Activated T-helper 1 cell treated with anti-CD3 and anti-CD28 coated beads, Interleukin-12 subunit alpha, Interleukin-12 subunit beta, Interleukin-2, Interleukin-4 antibody, amounts not matched to agents 30 ng/mL and 10 ng/mL and 1 ng/mL, durations not matched to agents 14 hours and 24 hours and 36 hours (primary cell): Measurements from ENCODE around the gene S100A14. TPM values are rescaled to one million over a fixed set of nuclear protein-coding genes. Genes with fewer than 3 reads are reported as not detected.
A peak's percentile ranks its signal among the peaks of the same experiment; 100 is the strongest.
"Not testable (repeated sequence)": the region's sequence is repeated elsewhere in the genome, so short reads cannot be mapped to it uniquely, and the experiment has no call there.

ENCODE experiments used
- DNase-seq: peaks from one replicate; pipeline ENCODE4 v3.0.0; 2021; ENCODE audit warnings: low spot score
- H3K27ac Mint-ChIP-seq: one replicate; pipeline ENCODE4 v1.8.0; 2021; ENCODE audit warnings: mild to moderate bottlenecking, mixed read lengths
- H3K27me3 Mint-ChIP-seq: one replicate; pipeline ENCODE4 v1.8.0; 2022; ENCODE audit warnings: mild to moderate bottlenecking, moderate library complexity, mixed read lengths; ENCODE audit not compliant: insufficient read depth
- H3K36me3 Mint-ChIP-seq: one replicate; pipeline ENCODE4 v1.8.0; 2021; ENCODE audit warnings: low read depth, mixed read lengths
- H3K4me1 Mint-ChIP-seq: one replicate; pipeline ENCODE4 v1.8.0; 2021; ENCODE audit warnings: low read depth, mixed read lengths
- H3K4me3 Mint-ChIP-seq: one replicate; pipeline ENCODE4 v1.8.0; 2021; ENCODE audit warnings: mild to moderate bottlenecking, moderate library complexity, mixed read lengths
- H3K9me3 Mint-ChIP-seq: one replicate; pipeline ENCODE4 v1.8.0; 2021; ENCODE audit warnings: mixed read lengths
- intact Hi-C: fragments of 100-400 bp; cut with micrococcal nuclease; formaldehyde crosslinking; loops from one replicate; pipeline ENCODE4 v1.15.1; 2024
- total RNA-seq: library from RNA; stranded (reverse); gene quantifications from 2 replicates; pipeline ENCODE4 v1.2.3, GENCODE V29; 2022

S100A14 gene
- total RNA-seq, 1 donor from 2014 or later, result 0.16 TPM

DNA sequence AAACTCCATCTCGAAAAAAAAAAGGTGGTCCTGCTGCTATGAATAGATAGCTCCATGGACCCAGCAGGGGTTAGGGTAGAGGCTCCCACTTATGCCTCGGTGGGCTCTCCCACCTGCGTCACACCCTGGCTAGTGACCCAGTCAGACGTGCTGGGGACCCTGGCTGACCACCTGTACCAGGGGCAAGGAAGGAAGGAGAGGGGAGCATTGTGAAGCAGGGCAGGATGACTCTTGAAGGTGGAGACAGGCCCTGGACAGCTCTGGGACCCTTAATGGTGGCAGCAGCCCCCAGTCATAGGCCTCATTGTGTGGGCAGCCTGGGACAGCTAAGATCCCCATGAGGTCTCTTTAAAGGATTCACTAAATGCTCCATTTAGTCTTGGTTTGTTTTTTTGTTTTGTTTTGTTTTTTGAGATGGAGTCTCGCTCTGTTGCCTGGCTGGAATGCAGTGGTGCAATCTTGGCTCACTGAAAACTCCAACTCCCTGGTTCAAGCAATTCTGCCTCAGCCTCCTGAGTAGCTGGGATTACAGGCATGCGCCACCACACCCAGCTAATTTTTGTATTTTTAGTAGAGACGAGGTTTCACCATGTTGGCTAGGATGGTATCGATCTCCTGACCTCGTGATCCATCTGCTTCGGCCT is 32.0 kb upstream of the S100A14 start:
- Mint-ChIP-seq H3K27me3 (no peaks in the 10 kb centered on the region), H3K36me3 (peaks cover 35% of the 10 kb centered on the region), H3K27ac (no peak overlapping the region), H3K4me3 (no peak overlapping the region), H3K4me1 (peaks cover 23% of the 10 kb centered on the region), H3K9me3 (no peaks in the 10 kb centered on the region)
- no peak for DNase-seq
- intact Hi-C loops, result no loop called here

DNA sequence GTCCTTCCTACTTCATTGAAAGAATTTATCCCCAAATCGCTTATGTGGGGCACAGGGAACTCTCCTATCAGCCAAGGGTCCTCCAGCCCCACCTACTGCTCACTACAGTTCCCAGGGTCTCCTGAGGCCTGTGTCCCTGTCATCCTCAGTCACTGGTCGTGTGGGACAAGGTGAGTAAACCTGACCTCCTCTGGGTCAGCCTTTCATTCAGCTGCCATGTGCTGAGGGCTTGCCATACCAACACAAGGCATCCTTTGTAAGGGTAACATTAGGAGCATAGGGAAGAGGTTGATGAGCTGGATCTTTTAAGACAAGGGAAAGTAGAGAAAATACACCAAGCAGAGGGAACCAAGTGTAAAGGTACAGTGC is 31.2 kb upstream of the S100A14 start:
- Mint-ChIP-seq H3K4me1 (peaks cover 27% of the 10 kb centered on the region), H3K27ac (no peak overlapping the region), H3K4me3 (peak overlapping the region; percentile 8), H3K36me3 (peaks cover 40% of the 10 kb centered on the region), H3K9me3 (no peaks in the 10 kb centered on the region), H3K27me3 (no peaks in the 10 kb centered on the region)
- intact Hi-C loops, result no loop called here
- DNase-seq, result no peak

DNA sequence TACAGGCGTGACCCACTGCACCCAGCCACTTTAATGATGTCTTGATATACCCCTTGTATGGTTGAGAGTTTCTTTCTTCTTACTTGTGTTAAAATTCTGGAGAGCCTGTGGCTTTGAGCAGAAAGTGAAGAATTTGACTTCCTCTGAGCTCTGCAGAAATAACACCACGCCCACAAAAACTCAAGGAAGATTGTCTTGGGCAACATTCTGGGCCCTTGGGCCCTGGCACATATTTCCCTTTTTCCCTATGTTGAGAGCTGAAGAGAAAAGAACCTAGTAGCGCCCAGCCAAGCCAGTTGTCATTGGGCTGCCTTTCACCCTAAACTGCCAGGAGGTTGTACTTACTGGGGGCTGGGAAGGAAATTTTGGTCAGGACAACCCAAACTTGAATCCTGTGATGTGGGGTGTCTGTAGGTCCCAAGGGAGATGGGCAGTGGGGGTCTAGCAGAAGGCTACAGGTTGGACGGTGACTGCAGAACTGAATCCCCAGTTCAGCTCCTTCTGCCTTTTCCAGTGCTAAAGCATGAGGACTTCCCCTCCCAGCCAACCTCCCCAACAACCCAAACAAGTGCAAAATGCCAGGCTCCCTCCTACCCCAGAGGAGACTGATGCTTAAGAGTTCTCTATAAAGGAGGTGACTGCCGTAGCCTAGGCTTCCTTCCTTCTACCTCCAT is 30.7 kb upstream of the S100A14 start:
- DNase-seq, result no peak
- Mint-ChIP-seq H3K36me3 (peaks cover 44% of the 10 kb centered on the region), H3K27me3 (no peaks in the 10 kb centered on the region)

DNA sequence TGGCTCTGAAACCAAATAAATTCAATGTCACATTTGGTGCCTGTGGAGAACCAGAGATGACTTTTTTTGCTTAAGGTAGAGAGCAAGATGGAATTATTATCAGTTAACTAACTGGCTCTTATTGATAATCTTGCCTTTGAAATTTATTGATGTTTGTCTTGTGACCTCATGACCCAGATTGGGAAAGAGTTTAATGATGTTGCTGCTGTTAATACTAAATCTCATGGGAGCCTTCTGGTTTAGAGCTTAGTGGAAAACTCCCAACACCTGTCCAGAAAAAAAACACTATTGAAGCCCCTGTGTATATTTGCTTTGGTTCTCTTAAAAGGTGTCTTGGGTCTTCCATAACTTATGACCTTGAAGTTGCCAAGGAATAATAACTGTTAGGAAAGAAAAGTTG is 27.7 kb upstream of the S100A14 start:
- intact Hi-C loops, result no loop called here

More for the DNA sequence above, 30.7 kb upstream of the S100A14 start:
- no peak overlapping the region for H3K27ac Mint-ChIP-seq
- no peak overlapping the region for H3K4me3 Mint-ChIP-seq
- intact Hi-C loops, result no loop called here
- H3K9me3 Mint-ChIP-seq, result no peaks in the 10 kb centered on the region
- peaks cover 27% of the 10 kb centered on the region for H3K4me1 Mint-ChIP-seq

DNA sequence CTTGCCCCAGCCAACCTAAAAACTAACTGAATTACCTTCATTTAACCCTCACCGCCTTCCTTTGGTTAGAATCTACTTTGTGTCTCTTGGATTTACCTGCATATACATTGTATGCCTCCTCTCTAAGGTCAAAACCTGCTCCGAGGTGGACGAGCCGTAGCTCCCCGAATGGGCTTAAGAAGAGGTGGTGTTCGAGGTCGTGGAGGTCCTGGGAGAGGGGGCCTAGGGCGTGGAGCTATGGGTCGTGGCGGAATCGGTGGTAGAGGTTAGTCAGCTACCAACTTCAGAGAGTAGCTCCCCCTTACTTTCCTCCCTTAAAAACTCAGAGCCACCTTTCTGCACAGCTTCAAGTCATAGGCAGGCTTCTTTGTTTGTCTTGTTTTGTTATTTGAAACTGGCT is 27.0 kb upstream of the S100A14 start:
- Mint-ChIP-seq H3K27me3 (no peaks in the 10 kb centered on the region), H3K36me3 (peaks cover 58% of the 10 kb centered on the region), H3K27ac (no peak overlapping the region), H3K4me1 (peaks cover 34% of the 10 kb centered on the region), H3K4me3 (no peak overlapping the region), H3K9me3 (no peaks in the 10 kb centered on the region)
- intact Hi-C loops, result no loop called here
- DNase-seq, result no peak

More for the DNA sequence above, 27.7 kb upstream of the S100A14 start:
- no peaks in the 10 kb centered on the region for H3K9me3 Mint-ChIP-seq
- peaks cover 33% of the 10 kb centered on the region for H3K4me1 Mint-ChIP-seq
- no peak overlapping the region for H3K27ac Mint-ChIP-seq
- H3K4me3 Mint-ChIP-seq, result no peak overlapping the region
- no peak for DNase-seq
- H3K27me3 Mint-ChIP-seq, result no peaks in the 10 kb centered on the region
- H3K36me3 Mint-ChIP-seq, result peaks cover 58% of the 10 kb centered on the region

DNA sequence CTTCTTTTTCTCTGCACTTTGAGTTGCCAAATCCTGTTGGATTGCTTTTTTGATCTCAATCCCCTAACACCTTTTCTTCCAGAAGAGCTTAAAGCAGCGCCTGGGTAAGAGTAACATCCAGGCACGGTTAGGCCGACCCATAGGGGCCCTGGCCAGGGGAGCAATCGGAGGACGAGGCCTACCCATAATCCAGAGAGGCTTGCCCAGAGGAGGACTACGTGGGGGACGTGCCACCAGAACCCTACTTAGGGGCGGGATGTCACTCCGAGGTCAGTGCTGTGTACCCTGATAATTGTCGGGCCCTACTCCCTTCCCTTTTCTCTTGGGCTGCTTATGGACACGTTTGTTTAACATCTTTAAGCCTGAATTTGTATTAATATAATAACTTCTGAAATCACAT is 26.0 kb upstream of the S100A14 start:
- intact Hi-C loops, result no loop called here
- DNase-seq, result no peak
- Mint-ChIP-seq H3K27ac (no peak overlapping the region), H3K4me3 (no peak overlapping the region), H3K27me3 (no peaks in the 10 kb centered on the region), H3K4me1 (peaks cover 39% of the 10 kb centered on the region), H3K9me3 (no peaks in the 10 kb centered on the region), H3K36me3 (peaks cover 61% of the 10 kb centered on the region)

DNA sequence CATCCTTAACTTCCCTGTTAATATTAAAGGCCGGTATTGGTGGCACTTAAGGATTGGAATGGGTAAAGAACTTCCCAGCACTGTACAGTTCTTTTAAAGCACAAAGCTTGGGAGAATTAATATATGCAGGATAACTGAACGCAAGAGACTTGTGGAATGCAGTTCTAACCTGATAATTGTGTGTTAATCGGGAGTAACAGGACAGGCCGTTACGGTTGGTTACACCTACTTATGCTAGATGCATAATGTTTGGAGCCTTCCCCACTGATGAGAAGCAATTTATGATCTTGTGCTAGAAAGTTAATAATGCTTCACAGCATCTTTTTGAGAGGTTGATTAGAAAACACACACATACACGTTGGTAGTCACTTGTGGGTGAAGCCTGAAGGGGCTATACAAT is 24.7 kb upstream of the S100A14 start:
- Mint-ChIP-seq H3K27ac (no peak overlapping the region), H3K36me3 (peaks cover 62% of the 10 kb centered on the region), H3K27me3 (no peaks in the 10 kb centered on the region), H3K4me1 (peaks cover 40% of the 10 kb centered on the region), H3K4me3 (no peak overlapping the region), H3K9me3 (no peaks in the 10 kb centered on the region)
- no peak for DNase-seq
- intact Hi-C loops, result no loop called here

DNA sequence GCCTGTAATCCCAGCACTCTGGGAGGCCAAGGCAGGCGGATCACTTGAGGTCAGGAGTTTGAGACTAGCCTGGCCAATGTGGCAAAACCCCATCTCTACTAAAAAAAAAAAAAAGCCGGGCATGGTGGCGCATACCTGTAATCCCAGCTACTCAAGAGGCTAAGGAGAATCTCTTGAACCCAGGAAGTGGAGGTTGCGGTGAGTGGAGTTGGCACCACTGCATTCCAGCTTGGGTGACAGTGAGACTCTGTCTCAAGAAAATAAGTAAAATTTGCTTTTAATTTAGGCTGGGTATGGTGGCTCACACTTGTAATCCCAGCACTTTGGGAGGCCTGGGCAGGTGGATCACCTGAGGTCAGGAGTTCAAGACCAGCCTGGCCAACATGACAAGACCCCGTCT is 24.1 kb upstream of the S100A14 start:
- H3K4me3 Mint-ChIP-seq, DNase-seq, H3K9me3 Mint-ChIP-seq, H3K27me3 Mint-ChIP-seq, intact Hi-C loops, H3K27ac Mint-ChIP-seq: not testable (repeated sequence)
- Mint-ChIP-seq H3K36me3 (peaks cover 55% of the 10 kb centered on the region), H3K4me1 (peaks cover 38% of the 10 kb centered on the region)

DNA sequence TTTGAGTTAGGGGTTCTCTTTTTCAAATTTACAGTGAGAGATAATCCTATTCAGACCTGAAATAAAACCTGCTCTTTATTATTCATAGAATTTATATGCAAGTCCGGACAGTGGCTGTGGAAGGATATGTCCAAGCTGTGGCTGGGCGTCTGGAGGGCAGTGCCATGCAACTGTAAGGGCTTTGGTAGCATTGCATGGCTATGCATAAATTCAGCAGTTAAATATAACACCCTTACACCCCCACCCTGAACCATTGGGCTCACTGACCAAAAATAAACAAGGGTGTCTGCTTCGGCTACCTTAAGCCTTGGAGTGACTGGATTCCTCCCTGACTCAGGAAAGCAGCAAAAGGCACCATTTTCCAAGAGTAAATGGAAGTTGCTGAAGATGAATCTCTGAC is 23.2 kb upstream of the S100A14 start:
- intact Hi-C loops, result no loop called here
- H3K4me1 Mint-ChIP-seq, result peaks cover 38% of the 10 kb centered on the region
- H3K27me3 Mint-ChIP-seq, result no peaks in the 10 kb centered on the region
- DNase-seq, result no peak
- peaks cover 52% of the 10 kb centered on the region for H3K36me3 Mint-ChIP-seq
- H3K9me3 Mint-ChIP-seq, result no peaks in the 10 kb centered on the region
- no peak overlapping the region for H3K4me3 Mint-ChIP-seq
- H3K27ac Mint-ChIP-seq, result no peak overlapping the region

DNA sequence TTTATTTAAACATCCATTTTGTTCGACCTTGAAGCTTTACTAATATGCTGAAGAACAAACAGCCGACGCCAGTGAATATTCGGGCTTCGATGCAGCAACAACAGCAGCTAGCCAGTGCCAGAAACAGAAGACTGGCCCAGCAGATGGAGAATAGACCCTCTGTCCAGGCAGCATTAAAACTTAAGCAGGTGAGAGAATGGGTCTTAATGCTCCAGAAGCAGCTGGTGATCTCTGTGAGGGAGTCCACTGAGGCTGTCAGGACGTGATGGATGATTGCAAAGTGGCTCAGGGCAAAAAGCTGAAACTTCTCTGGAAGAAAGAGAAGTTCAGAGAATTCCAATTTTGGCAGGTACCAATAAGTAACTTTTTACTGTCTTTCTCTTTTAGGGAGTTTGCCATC is 22.1 kb upstream of the S100A14 start:
- intact Hi-C loops, result no loop called here
- Mint-ChIP-seq H3K4me1 (peaks cover 38% of the 10 kb centered on the region), H3K4me3 (no peak overlapping the region), H3K27me3 (no peaks in the 10 kb centered on the region), H3K27ac (no peak overlapping the region), H3K9me3 (no peaks in the 10 kb centered on the region), H3K36me3 (peaks cover 46% of the 10 kb centered on the region)
- no peak for DNase-seq

DNA sequence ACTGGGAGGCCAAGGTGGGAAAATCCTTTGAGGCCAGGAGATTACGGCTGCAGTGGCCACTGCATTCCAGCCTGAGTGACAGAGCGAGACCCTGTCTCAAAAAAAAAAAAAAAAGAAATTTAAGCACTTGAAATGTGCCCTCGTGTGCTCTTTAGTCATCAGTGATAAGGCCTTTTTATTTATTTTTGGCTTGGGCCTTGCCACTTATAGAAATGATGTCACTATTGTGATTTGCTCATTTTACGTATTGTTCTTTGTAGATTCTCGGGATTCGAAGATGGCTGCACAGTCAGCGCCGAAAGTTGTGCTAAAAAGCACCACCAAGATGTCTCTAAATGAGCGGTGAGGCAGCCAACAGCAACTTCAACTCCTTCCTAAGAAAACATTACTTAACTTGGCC is 20.2 kb upstream of the S100A14 start:
- no peaks in the 10 kb centered on the region for H3K27me3 Mint-ChIP-seq
- H3K4me3 Mint-ChIP-seq, result peak overlapping the region; percentile 74
- no peaks in the 10 kb centered on the region for H3K9me3 Mint-ChIP-seq
- no peak for DNase-seq
- peaks cover 42% of the 10 kb centered on the region for H3K4me1 Mint-ChIP-seq
- intact Hi-C loops, result no loop called here
- H3K36me3 Mint-ChIP-seq, result peaks cover 33% of the 10 kb centered on the region
- no peak overlapping the region for H3K27ac Mint-ChIP-seq

DNA sequence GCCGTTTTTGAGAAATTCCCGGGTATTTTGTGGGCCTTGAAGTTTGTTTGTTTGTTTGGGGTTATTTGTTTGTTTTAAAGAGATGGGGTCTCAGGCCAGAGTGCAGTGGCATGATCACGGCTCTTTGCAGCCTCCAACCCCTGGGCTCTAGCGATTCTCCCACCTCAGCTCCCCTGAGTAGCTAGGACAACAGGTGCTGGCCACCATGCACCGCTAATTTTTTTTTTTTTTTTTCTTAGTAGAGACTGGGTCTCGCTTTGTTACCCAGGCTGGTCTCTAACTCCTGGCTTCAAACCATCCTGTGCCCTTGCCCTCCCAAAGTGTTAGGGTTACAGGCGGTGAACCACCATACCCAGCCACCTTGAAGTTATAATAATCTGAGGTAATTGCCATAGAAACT is 19.7 kb upstream of the S100A14 start:
- Mint-ChIP-seq H3K9me3 (no peaks in the 10 kb centered on the region), H3K4me1 (peaks cover 42% of the 10 kb centered on the region), H3K27ac (peak overlapping the region; percentile 40), H3K36me3 (peaks cover 30% of the 10 kb centered on the region), H3K4me3 (peak overlapping the region; percentile 74), H3K27me3 (no peaks in the 10 kb centered on the region)
- intact Hi-C loops, result loop anchor here (2.0 kb wide), 1 partner anchor 147 kb away; no protein-coding TSS in a partner anchor
- DNase-seq, result no peak

DNA sequence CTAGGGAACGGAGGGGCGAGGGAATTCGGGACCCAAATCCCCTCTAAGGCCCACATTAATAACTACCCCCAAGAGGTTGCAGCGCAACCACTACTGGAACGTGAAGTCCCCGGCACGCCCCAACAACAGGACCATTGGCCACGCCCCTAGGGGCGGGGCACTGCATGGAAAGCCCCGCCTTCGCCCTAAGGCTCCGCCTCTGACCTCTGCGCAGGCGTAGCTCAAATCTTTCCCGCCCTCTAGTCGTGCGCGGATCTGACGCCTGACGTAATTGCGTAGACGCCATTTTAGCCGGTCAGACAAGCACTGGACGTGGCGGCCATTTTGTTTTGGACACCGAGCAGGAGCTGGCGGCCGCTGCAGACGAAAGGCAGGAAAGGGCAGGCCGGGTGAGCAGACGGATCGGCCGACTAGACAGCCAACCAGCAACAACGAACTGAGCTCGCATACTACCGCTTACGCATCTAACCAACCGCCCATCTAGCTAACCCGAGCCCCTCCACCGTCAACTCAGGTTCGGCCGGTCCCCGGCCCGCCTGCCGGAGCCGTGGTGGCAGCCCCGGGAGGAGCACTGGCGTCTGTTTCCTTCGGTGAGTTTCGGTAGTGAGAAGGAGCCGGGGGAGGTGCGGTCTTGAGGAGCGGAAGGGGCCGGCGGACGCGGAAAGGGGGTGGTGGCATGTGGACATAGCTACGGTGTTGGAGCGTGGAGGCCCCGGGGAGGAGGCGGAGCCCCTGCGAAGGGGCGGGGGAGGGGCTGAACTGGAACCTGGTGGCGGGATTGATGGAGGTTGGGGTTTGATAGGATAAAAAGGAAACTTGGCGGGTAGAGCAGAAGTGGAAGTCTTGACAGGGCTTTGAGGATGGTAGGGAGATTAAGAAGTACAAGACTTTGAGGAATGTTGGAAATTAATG is 17.9 kb upstream of the S100A14 start, which contains the start of gene CHTOP:
TSS of gene CHTOP (plus strand) at position 313 of the 912 bp plus-strand sequence. CDS start 2,523 bp downstream, outside the sequence.
- peak within 1 kb of the TSS; percentile 97 for H3K4me3 Mint-ChIP-seq
- no peaks in the 10 kb centered on the region for H3K9me3 Mint-ChIP-seq
- H3K27me3 Mint-ChIP-seq, result no peaks in the 10 kb centered on the region
- peaks cover 45% of the 10 kb centered on the region for H3K4me1 Mint-ChIP-seq
- intact Hi-C loops, result loop anchor here (1.0 to 5.0 kb wide), 9 partner anchors 17 to 149 kb away; partner anchors contain the start of genes S100A2, S100A4 and SNAPIN
- H3K27ac Mint-ChIP-seq, result peak within 1 kb of the TSS; percentile 100
- peaks cover 23% of the 10 kb centered on the region for H3K36me3 Mint-ChIP-seq
- DNase-seq, result peak; percentile 96
